HepG2 (cell line): ENCODE measurements around the gene LNX2. TPM values are rescaled to one million over a fixed set of nuclear protein-coding genes. Genes with fewer than 3 reads are reported as not detected.
A peak's percentile ranks its signal among the peaks of the same experiment; 100 is the strongest.

Experiments used
- FOXO1 ChIP-seq: sonication (generic); formaldehyde crosslinking; IDR thresholded peaks from 2 replicates; pipeline ENCODE4 v1.4.0; 2020; ENCODE audit warnings: missing genetic modification reagents
- MED1 ChIP-seq: sonication (generic); formaldehyde crosslinking; IDR thresholded peaks from 2 replicates; pipeline ENCODE4 v1.4.0; 2020; ENCODE audit warnings: missing genetic modification reagents
- NPAS2 ChIP-seq: sonication (generic); formaldehyde crosslinking; IDR thresholded peaks from 2 replicates; pipeline ENCODE4 v1.8.0; 2022; ENCODE audit warnings: mild to moderate bottlenecking, missing genetic modification reagents, borderline replicate concordance
- NR2F6 ChIP-seq, 2 experiments: IDR thresholded peaks; 2 replicates each; pipeline ENCODE4 v1.6.1; 2016; ENCODE audit warnings: antibody characterized with exemption in 1 of 2, mild to moderate bottlenecking in 1 of 2
- RFX3 ChIP-seq: IDR thresholded peaks from 2 replicates; pipeline ENCODE4 v1.6.1; 2016; ENCODE audit warnings: missing biosample characterization, missing genetic modification reagents
- TARDBP ChIP-seq: sonication (generic); formaldehyde crosslinking; IDR thresholded peaks from 2 replicates; pipeline ENCODE4 v1.8.0; 2022; ENCODE audit warnings: mild to moderate bottlenecking, missing genetic modification reagents
- TEAD2 ChIP-seq: sonication (generic); formaldehyde crosslinking; IDR thresholded peaks from 2 replicates; pipeline ENCODE4 v1.9.0; 2021; ENCODE audit warnings: missing genetic modification reagents
- WIZ ChIP-seq: sonication (generic); formaldehyde crosslinking; IDR thresholded peaks from 2 replicates; pipeline ENCODE4 v1.5.1; 2020; ENCODE audit warnings: mild to moderate bottlenecking, missing genetic modification reagents
- ZNF121 ChIP-seq: sonication (generic); formaldehyde crosslinking; IDR thresholded peaks from 2 replicates; pipeline ENCODE4 v1.5.0; 2020; ENCODE audit warnings: mild to moderate bottlenecking, missing genetic modification reagents
- ZNF33A ChIP-seq: sonication (generic); formaldehyde crosslinking; IDR thresholded peaks from 2 replicates; pipeline ENCODE4 v1.5.1; 2020; ENCODE audit warnings: missing genetic modification reagents, mild to moderate bottlenecking, moderate library complexity, borderline replicate concordance
- ZNF678 ChIP-seq: sonication (generic); formaldehyde crosslinking; IDR thresholded peaks from 2 replicates; pipeline ENCODE4 v1.4.0; 2020; ENCODE audit warnings: mild to moderate bottlenecking, missing genetic modification reagents
- polyA plus RNA-seq, 8 experiments: library from polyadenylated mRNA; depleted of rRNA in 3 of 8; stranded (reverse) in 7 of 8; unstranded in 1 of 8; fragments of >200 nt; fragmentation: Illumina TruSeq in 4 of 8; extraction: Trizol in 4 of 8; gene quantifications; 2 replicates each; pipeline versions ENCODE4 v1.2.1 to v1.2.3, GENCODE V29; 2011 to 2016; ENCODE audit warnings: low read depth in 4 of 8, missing spikeins in 1 of 8, mixed read lengths in 1 of 8; ENCODE audit not compliant: insufficient read depth in 1 of 8
- total RNA-seq, 5 experiments: library from RNA; depleted of rRNA; stranded (reverse); fragments of >200 nt; fragmentation: Illumina TruSeq; extraction: Trizol; gene quantifications; 2 replicates each; pipeline ENCODE4 v1.2.3, GENCODE V29; 2016; ENCODE audit warnings: low read depth in 1 of 5
- TF ChIP-seq, protein P1 (sequence below): sonication (generic); formaldehyde crosslinking; conservative IDR thresholded peaks from 2 replicates; pipeline ENCODE4 v1.4.0; 2020; ENCODE audit warnings: mild to moderate bottlenecking, missing genetic modification reagents, moderate library complexity
- TF ChIP-seq, protein P2 (sequence below): sonication (generic); formaldehyde crosslinking; IDR thresholded peaks from 2 replicates; pipeline ENCODE4 v1.8.0; 2022; ENCODE audit warnings: low read depth, missing genetic modification reagents
- TF ChIP-seq, protein P3 (sequence below): sonication (generic); formaldehyde crosslinking; conservative IDR thresholded peaks from 2 replicates; pipeline ENCODE4 v1.5.0; 2020; ENCODE audit warnings: missing genetic modification reagents
- TF ChIP-seq, protein P4 (sequence below): sonication (generic); formaldehyde crosslinking; IDR thresholded peaks from 2 replicates; pipeline ENCODE4 v1.4.0; 2020; ENCODE audit warnings: missing genetic modification reagents
- TF ChIP-seq, protein P5 (sequence below): sonication (generic); formaldehyde crosslinking; IDR thresholded peaks from 2 replicates; pipeline ENCODE4 v1.4.0; 2020; ENCODE audit warnings: mild to moderate bottlenecking, missing genetic modification reagents
- TF ChIP-seq, protein P6 (sequence below): sonication (generic); formaldehyde crosslinking; IDR thresholded peaks from 2 replicates; pipeline ENCODE4 v1.4.0; 2020; ENCODE audit warnings: missing genetic modification reagents

The LNX2 gene
- total and polyA plus RNA-seq, 2 of the 13 experiments (the other 11 are each of a cell fraction or from before 2014, with no cell fraction given) = 9.2 to 9.7 TPM

DNA sequence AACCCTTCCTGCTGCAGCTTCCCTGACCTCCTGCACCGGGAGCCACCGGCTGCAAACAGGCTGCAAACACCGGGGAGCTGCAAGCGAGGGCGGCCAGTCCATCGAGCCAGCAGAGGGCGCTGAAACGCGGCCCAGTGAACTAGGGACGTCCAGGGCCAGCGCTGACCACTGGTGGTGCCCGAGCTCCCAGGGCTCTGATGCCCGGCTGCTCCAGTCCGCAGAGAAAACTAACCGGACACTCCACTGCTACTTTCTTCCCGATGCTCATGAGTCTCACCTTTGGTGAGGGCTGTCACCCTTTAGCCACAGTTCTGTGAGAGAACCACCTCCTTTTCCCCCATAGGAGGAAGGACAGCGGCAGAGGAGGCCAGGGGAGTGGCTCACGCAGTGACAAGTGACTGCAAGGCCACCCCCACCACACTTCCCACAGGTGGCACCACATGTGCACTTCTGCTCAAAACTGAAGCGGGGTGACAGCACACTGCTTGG is 87.1 kb downstream of the LNX2 start (continued):
- TF ChIP-seq ZNF121 (no peak; the same call in 1 of the 2 replicates), ZNF33A (CRISPR knock-in tag) (no peak), RFX3 (CRISPR knock-in tag) (no peak), WIZ (CRISPR knock-in tag) (no peak), ZNF678 (CRISPR knock-in tag) (no peak), MED1 (CRISPR knock-in tag) (peak; percentile 49; the same call in 1 of the 2 replicates), FOXO1 (CRISPR knock-in tag) (no peak), NPAS2 (CRISPR knock-in tag) (no peak), TARDBP (CRISPR knock-in tag) (peak; percentile 46; the same call in 1 of the 2 replicates), TEAD2 (no peak), NR2F6 (IDR thresholded peaks at IDR 0.05) (no peak), NR2F6 (CRISPR knock-in tag; IDR thresholded peaks at IDR 0.05) (peak; percentile 45; the same call in 1 of the 2 replicates)
- TF ChIP-seq, protein P1, sequence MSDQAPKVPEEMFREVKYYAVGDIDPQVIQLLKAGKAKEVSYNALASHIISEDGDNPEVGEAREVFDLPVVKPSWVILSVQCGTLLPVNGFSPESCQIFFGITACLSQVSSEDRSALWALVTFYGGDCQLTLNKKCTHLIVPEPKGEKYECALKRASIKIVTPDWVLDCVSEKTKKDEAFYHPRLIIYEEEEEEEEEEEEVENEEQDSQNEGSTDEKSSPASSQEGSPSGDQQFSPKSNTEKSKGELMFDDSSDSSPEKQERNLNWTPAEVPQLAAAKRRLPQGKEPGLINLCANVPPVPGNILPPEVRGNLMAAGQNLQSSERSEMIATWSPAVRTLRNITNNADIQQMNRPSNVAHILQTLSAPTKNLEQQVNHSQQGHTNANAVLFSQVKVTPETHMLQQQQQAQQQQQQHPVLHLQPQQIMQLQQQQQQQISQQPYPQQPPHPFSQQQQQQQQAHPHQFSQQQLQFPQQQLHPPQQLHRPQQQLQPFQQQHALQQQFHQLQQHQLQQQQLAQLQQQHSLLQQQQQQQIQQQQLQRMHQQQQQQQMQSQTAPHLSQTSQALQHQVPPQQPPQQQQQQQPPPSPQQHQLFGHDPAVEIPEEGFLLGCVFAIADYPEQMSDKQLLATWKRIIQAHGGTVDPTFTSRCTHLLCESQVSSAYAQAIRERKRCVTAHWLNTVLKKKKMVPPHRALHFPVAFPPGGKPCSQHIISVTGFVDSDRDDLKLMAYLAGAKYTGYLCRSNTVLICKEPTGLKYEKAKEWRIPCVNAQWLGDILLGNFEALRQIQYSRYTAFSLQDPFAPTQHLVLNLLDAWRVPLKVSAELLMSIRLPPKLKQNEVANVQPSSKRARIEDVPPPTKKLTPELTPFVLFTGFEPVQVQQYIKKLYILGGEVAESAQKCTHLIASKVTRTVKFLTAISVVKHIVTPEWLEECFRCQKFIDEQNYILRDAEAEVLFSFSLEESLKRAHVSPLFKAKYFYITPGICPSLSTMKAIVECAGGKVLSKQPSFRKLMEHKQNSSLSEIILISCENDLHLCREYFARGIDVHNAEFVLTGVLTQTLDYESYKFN (CRISPR knock-in tag) = no peak
- TF ChIP-seq, protein P2, sequence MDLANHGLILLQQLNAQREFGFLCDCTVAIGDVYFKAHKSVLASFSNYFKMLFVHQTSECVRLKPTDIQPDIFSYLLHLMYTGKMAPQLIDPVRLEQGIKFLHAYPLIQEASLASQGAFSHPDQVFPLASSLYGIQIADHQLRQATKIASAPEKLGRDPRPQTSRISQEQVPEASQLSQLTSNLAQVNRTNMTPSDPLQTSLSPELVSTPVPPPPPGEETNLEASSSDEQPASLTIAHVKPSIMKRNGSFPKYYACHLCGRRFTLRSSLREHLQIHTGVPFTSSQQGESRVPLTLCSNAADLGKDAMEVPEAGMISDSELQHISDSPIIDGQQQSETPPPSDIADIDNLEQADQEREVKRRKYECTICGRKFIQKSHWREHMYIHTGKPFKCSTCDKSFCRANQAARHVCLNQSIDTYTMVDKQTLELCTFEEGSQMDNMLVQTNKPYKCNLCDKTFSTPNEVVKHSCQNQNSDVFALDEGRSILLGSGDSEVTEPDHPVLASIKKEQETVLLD = no peak
- TF ChIP-seq, protein P3, sequence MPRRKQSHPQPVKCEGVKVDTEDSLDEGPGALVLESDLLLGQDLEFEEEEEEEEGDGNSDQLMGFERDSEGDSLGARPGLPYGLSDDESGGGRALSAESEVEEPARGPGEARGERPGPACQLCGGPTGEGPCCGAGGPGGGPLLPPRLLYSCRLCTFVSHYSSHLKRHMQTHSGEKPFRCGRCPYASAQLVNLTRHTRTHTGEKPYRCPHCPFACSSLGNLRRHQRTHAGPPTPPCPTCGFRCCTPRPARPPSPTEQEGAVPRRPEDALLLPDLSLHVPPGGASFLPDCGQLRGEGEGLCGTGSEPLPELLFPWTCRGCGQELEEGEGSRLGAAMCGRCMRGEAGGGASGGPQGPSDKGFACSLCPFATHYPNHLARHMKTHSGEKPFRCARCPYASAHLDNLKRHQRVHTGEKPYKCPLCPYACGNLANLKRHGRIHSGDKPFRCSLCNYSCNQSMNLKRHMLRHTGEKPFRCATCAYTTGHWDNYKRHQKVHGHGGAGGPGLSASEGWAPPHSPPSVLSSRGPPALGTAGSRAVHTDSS = no peak
- TF ChIP-seq, protein P4, sequence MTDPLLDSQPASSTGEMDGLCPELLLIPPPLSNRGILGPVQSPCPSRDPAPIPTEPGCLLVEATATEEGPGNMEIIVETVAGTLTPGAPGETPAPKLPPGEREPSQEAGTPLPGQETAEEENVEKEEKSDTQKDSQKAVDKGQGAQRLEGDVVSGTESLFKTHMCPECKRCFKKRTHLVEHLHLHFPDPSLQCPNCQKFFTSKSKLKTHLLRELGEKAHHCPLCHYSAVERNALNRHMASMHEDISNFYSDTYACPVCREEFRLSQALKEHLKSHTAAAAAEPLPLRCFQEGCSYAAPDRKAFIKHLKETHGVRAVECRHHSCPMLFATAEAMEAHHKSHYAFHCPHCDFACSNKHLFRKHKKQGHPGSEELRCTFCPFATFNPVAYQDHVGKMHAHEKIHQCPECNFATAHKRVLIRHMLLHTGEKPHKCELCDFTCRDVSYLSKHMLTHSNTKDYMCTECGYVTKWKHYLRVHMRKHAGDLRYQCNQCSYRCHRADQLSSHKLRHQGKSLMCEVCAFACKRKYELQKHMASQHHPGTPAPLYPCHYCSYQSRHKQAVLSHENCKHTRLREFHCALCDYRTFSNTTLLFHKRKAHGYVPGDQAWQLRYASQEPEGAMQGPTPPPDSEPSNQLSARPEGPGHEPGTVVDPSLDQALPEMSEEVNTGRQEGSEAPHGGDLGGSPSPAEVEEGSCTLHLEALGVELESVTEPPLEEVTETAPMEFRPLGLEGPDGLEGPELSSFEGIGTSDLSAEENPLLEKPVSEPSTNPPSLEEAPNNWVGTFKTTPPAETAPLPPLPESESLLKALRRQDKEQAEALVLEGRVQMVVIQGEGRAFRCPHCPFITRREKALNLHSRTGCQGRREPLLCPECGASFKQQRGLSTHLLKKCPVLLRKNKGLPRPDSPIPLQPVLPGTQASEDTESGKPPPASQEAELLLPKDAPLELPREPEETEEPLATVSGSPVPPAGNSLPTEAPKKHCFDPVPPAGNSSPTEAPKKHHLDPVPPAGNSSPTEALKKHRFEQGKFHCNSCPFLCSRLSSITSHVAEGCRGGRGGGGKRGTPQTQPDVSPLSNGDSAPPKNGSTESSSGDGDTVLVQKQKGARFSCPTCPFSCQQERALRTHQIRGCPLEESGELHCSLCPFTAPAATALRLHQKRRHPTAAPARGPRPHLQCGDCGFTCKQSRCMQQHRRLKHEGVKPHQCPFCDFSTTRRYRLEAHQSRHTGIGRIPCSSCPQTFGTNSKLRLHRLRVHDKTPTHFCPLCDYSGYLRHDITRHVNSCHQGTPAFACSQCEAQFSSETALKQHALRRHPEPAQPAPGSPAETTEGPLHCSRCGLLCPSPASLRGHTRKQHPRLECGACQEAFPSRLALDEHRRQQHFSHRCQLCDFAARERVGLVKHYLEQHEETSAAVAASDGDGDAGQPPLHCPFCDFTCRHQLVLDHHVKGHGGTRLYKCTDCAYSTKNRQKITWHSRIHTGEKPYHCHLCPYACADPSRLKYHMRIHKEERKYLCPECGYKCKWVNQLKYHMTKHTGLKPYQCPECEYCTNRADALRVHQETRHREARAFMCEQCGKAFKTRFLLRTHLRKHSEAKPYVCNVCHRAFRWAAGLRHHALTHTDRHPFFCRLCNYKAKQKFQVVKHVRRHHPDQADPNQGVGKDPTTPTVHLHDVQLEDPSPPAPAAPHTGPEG = no peak
- TF ChIP-seq, protein P5, sequence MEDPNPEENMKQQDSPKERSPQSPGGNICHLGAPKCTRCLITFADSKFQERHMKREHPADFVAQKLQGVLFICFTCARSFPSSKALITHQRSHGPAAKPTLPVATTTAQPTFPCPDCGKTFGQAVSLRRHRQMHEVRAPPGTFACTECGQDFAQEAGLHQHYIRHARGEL (CRISPR knock-in tag) = no peak
- TF ChIP-seq, protein P6, sequence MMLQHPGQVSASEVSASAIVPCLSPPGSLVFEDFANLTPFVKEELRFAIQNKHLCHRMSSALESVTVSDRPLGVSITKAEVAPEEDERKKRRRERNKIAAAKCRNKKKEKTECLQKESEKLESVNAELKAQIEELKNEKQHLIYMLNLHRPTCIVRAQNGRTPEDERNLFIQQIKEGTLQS (CRISPR knock-in tag) = no peak
